GM21576 (cell line): ENCODE data around the gene CHRNB4.
"Not testable (repeated sequence)": the region's sequence is repeated elsewhere in the genome, so short reads cannot be mapped to it uniquely, and the experiment has no call there.

Source experiments
- ATAC-seq: cut with Tn5 transposase; IDR thresholded peaks from one replicate; pipeline ENCODE4 v1.9.1; 2021; ENCODE audit warnings: mild to moderate bottlenecking, moderate library complexity; ENCODE audit not compliant: unreplicated experiment

Gene CHRNB4

GRCh38 chr15:78641102-78641748 is at the start of gene CHRNB4:
Gene CHRNB4 (minus strand): TSS chr15:78641210. CDS start chr15:78641133, 77 bp downstream.
- no peak for ATAC-seq

GRCh38 chr15:78689626-78690025 is 48.6 kb upstream of the CHRNB4 start:
- no peak for ATAC-seq

GRCh38 chr15:78685925-78686324 is 44.9 kb upstream of the CHRNB4 start:
- ATAC-seq: no peak

GRCh38 chr15:78685159-78685921 is 44.3 kb upstream of the CHRNB4 start:
- ATAC-seq: no peak

- no peak for ATAC-seq
These were observed 43.6 kb upstream of the CHRNB4 start for GRCh38 chr15:78684657-78685056.

- not testable (repeated sequence) for ATAC-seq
These were observed 42.6 kb upstream of the CHRNB4 start for GRCh38 chr15:78683599-78683998.

- no peak for ATAC-seq
These were observed 41.8 kb upstream of the CHRNB4 start for GRCh38 chr15:78682693-78683410.

- ATAC-seq: no peak
These were observed 41.1 kb upstream of the CHRNB4 start for GRCh38 chr15:78682004-78682651.

GRCh38 chr15:78681281-78682003 is 40.4 kb upstream of the CHRNB4 start:
- ATAC-seq: no peak

GRCh38 chr15:78680431-78681075 is 39.5 kb upstream of the CHRNB4 start:
- no peak for ATAC-seq

GRCh38 chr15:78679089-78679511 is 38.1 kb upstream of the CHRNB4 start:
- ATAC-seq: no peak

- ATAC-seq: no peak
These were observed 35.6 kb upstream of the CHRNB4 start for GRCh38 chr15:78676424-78677110.

GRCh38 chr15:78675617-78676360 is 34.8 kb upstream of the CHRNB4 start:
- ATAC-seq: no peak

- no peak for ATAC-seq
These were observed 34.2 kb upstream of the CHRNB4 start for GRCh38 chr15:78675206-78675605.

GRCh38 chr15:78673917-78674444 is 33.0 kb upstream of the CHRNB4 start:
- no peak for ATAC-seq

GRCh38 chr15:78673476-78673875 is 32.5 kb upstream of the CHRNB4 start:
- ATAC-seq: no peak

GRCh38 chr15:78672285-78673014 is 31.4 kb upstream of the CHRNB4 start:
- no peak for ATAC-seq
